ENCODE data around the gene BTNL9.
"Not testable (repeated sequence)": the region's sequence is repeated elsewhere in the genome, so short reads cannot be mapped to it uniquely, and the experiment has no call there.

Gene BTNL9

DNA sequence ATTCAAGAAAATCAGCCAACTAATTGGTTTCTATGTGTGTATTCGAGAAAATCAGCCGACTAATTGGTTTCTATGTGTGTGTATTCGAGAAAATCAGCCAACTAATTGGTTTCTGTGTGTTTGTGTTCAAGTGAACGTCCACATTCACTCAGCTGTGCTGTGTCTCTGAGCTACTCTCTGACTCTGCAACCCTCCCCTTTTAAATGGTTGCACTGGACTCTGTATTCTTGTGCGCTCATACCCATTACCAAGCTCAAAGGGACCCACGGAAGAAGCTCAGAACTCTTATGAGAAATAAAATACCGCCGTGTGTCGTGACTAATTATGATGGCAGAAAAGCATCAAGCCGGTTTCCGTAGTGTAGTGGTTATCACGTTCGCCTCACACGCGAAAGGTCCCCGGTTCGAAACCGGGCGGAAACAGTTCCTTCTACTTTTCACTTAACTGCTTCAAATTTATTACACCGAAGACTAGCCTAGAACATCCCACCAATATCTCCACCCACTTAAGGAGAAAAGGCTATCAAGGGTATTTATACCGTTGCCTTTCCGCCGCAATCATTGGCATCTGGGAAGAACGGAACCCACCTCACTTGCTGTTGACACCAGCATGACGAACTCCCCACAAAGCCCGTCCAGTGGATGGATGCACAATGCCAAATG, 56.8 kb downstream of the BTNL9 start:
- H3K27ac ChIP-seq (ENCODE audit: low read depth, low read length); H4K91ac ChIP-seq (ENCODE audit: low read depth, low read length); H3K4me3 ChIP-seq (ENCODE audit: low read depth, low read length); H2BK120ac ChIP-seq (ENCODE audit: insufficient read depth, low read length, poor library complexity); H2BK12ac ChIP-seq (ENCODE audit: low read length); H3K79me1 ChIP-seq (ENCODE audit: low read length); H3K79me2 ChIP-seq (ENCODE audit: control insufficient read depth, insufficient read depth, low read length, poor library complexity); H3K14ac ChIP-seq (ENCODE audit: low read length); H3K36me3 ChIP-seq (ENCODE audit: control insufficient read depth in 1 of 2, insufficient read depth in 2 of 2, low read length in 2 of 2); H4K12ac ChIP-seq (ENCODE audit: low read depth, low read length); H2AFZ ChIP-seq (ENCODE audit: insufficient read depth, low read length, poor library complexity); H3K18ac ChIP-seq (ENCODE audit: low read length); H2AK5ac ChIP-seq (ENCODE audit: low read length); H3K4ac ChIP-seq (ENCODE audit: low read depth, low read length); H4K8ac ChIP-seq (ENCODE audit: low read depth, low read length); H3K4me2 ChIP-seq (ENCODE audit: low read length); H3K9ac ChIP-seq (ENCODE audit: low read length); H3K23ac ChIP-seq (ENCODE audit: low read length); DNase-seq; H2BK5ac ChIP-seq (ENCODE audit: low read depth, low read length, poor library complexity); H3K4me1 ChIP-seq (ENCODE audit: control insufficient read depth in 1 of 2, insufficient read depth in 2 of 2, low read length in 2 of 2): not testable (repeated sequence)
- Histone ChIP-seq H3K9me3 (ENCODE audit: insufficient read depth, low read depth, low read length) (peaks cover 12% of the 10 kb centered on the region), H3K27me3 (ENCODE audit: insufficient read depth, low read length) (peaks cover 20% of the 10 kb centered on the region)
- no CpG with 5 or more reads among the region's 26 CpGs for WGBS (ENCODE audit: extremely low coverage, insufficient coverage, insufficient read length)

DNA sequence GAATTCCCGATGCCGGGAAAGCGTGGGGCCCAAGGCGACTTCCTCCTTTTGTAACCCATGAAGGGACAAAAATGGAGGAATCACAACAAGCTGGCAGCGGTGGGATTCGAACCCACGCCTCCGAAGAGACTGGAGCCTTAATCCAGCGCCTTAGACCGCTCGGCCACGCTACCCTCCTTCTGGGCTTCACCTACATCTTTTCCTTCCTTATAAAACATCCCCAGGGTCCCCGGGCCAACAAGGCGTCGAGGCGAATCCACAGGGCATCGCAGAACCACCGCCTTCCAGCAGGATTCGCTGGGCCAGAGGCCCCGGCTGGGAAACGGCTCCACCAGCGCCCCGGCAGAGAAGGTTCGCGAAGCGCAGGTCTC, 57.3 kb downstream of the BTNL9 start:
- H2BK5ac ChIP-seq (ENCODE audit: low read depth, low read length, poor library complexity); H3K27ac ChIP-seq (ENCODE audit: low read depth, low read length); H3K4me1 ChIP-seq (ENCODE audit: control insufficient read depth in 1 of 2, insufficient read depth in 2 of 2, low read length in 2 of 2); H3K14ac ChIP-seq (ENCODE audit: low read length); H3K4ac ChIP-seq (ENCODE audit: low read depth, low read length); DNase-seq; H2AFZ ChIP-seq (ENCODE audit: insufficient read depth, low read length, poor library complexity); H2BK120ac ChIP-seq (ENCODE audit: insufficient read depth, low read length, poor library complexity); H3K79me1 ChIP-seq (ENCODE audit: low read length); H3K23ac ChIP-seq (ENCODE audit: low read length); H3K9ac ChIP-seq (ENCODE audit: low read length); H3K4me3 ChIP-seq (ENCODE audit: low read depth, low read length); H4K12ac ChIP-seq (ENCODE audit: low read depth, low read length); H4K91ac ChIP-seq (ENCODE audit: low read depth, low read length); H2AK5ac ChIP-seq (ENCODE audit: low read length); H3K4me2 ChIP-seq (ENCODE audit: low read length); H4K8ac ChIP-seq (ENCODE audit: low read depth, low read length); H3K36me3 ChIP-seq (ENCODE audit: control insufficient read depth in 1 of 2, insufficient read depth in 2 of 2, low read length in 2 of 2); H3K79me2 ChIP-seq (ENCODE audit: control insufficient read depth, insufficient read depth, low read length, poor library complexity); H3K18ac ChIP-seq (ENCODE audit: low read length); H2BK12ac ChIP-seq (ENCODE audit: low read length): not testable (repeated sequence)
- Histone ChIP-seq H3K9me3 (ENCODE audit: insufficient read depth, low read depth, low read length) (peaks cover 11% of the 10 kb centered on the region), H3K27me3 (ENCODE audit: insufficient read depth, low read length) (peaks cover 20% of the 10 kb centered on the region)
- no CpG with 5 or more reads among the region's 26 CpGs for WGBS (ENCODE audit: extremely low coverage, insufficient coverage, insufficient read length)

DNA sequence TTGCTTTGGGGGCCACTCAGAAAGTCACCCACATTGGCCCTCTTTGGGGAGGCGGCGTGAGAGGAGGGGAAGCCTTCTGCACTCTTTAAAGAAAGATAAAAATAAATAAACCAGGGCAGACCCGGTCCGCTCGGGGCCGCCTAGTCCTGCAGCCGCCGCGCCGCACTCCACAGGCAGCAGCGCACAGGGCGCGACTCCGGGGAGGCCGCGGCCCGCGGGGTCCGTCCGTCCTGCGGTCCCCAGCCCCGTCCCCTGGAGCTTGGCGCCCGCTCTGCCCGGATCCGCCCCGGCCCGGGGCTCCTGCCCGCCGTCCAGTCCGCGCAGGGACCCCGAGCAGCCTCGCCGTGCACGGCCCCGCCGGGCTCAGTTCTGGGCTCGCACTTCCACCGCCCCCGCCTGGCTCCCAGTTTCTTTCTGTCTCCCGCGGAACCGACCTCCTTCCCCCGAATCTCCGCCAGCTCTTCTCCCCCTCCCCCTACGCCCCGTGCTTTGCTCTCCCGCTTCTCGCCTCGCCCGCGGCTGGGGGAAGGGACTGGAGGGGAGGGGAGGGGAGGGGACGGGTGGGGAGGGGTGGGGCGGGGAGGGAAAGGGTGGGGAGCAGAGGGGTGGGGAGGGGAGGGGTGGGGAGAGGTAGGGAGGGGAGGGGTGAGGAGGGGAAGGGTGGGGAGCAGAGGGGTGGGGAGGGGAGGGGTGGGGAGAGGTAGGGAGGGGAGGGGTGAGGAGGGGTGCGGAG, 57.9 kb downstream of the BTNL9 start:
- peaks cover 11% of the 10 kb centered on the region for H3K9me3 ChIP-seq (ENCODE audit: insufficient read depth, low read depth, low read length)
- no CpG with 5 or more reads among the region's 56 CpGs for WGBS (ENCODE audit: extremely low coverage, insufficient coverage, insufficient read length)
- not testable (repeated sequence) for H4K8ac ChIP-seq (ENCODE audit: low read depth, low read length); H3K79me1 ChIP-seq (ENCODE audit: low read length); H3K18ac ChIP-seq (ENCODE audit: low read length); H2BK5ac ChIP-seq (ENCODE audit: low read depth, low read length, poor library complexity); H3K4me3 ChIP-seq (ENCODE audit: low read depth, low read length); H2BK12ac ChIP-seq (ENCODE audit: low read length); H3K27ac ChIP-seq (ENCODE audit: low read depth, low read length); H2AK5ac ChIP-seq (ENCODE audit: low read length); H3K79me2 ChIP-seq (ENCODE audit: control insufficient read depth, insufficient read depth, low read length, poor library complexity); H3K9ac ChIP-seq (ENCODE audit: low read length); H3K23ac ChIP-seq (ENCODE audit: low read length); H3K4me1 ChIP-seq (ENCODE audit: control insufficient read depth in 1 of 2, insufficient read depth in 2 of 2, low read length in 2 of 2); H3K36me3 ChIP-seq (ENCODE audit: control insufficient read depth in 1 of 2, insufficient read depth in 2 of 2, low read length in 2 of 2); H3K4ac ChIP-seq (ENCODE audit: low read depth, low read length); DNase-seq; H3K14ac ChIP-seq (ENCODE audit: low read length); H4K91ac ChIP-seq (ENCODE audit: low read depth, low read length); H3K4me2 ChIP-seq (ENCODE audit: low read length); H4K12ac ChIP-seq (ENCODE audit: low read depth, low read length); H2BK120ac ChIP-seq (ENCODE audit: insufficient read depth, low read length, poor library complexity); H2AFZ ChIP-seq (ENCODE audit: insufficient read depth, low read length, poor library complexity)
- peaks cover 20% of the 10 kb centered on the region for H3K27me3 ChIP-seq (ENCODE audit: insufficient read depth, low read length)

- Histone ChIP-seq H3K4me1 (ENCODE audit: control insufficient read depth in 1 of 2, insufficient read depth in 2 of 2, low read length in 2 of 2) (peaks cover 0 to 3% of the 10 kb centered on the region in 2 experiments), H3K36me3 (ENCODE audit: control insufficient read depth in 1 of 2, insufficient read depth in 2 of 2, low read length in 2 of 2) (no peaks in the 10 kb centered on the region), H3K9me3 (ENCODE audit: insufficient read depth, low read depth, low read length) (peaks cover 11% of the 10 kb centered on the region), H3K27ac (ENCODE audit: low read depth, low read length) (no peak overlapping the region), H3K4me3 (ENCODE audit: low read depth, low read length) (no peak overlapping the region), H2BK5ac (ENCODE audit: low read depth, low read length, poor library complexity) (no peak overlapping the region), H2BK120ac (ENCODE audit: insufficient read depth, low read length, poor library complexity) (no peak overlapping the region), H3K79me2 (ENCODE audit: control insufficient read depth, insufficient read depth, low read length, poor library complexity) (no peaks in the 10 kb centered on the region), H3K27me3 (ENCODE audit: insufficient read depth, low read length) (peaks cover 21% of the 10 kb centered on the region), H3K18ac (ENCODE audit: low read length) (no peak overlapping the region), H3K4ac (ENCODE audit: low read depth, low read length) (no peak overlapping the region), H4K91ac (ENCODE audit: low read depth, low read length) (no peak overlapping the region), H4K12ac (ENCODE audit: low read depth, low read length) (no peak overlapping the region), H2AFZ (ENCODE audit: insufficient read depth, low read length, poor library complexity) (no peak overlapping the region), H3K79me1 (ENCODE audit: low read length) (no peaks in the 10 kb centered on the region), H3K14ac (ENCODE audit: low read length) (no peak overlapping the region), H3K4me2 (ENCODE audit: low read length) (no peak overlapping the region), H3K9ac (ENCODE audit: low read length) (no peak overlapping the region), H4K8ac (ENCODE audit: low read depth, low read length) (no peak overlapping the region), H2AK5ac (ENCODE audit: low read length) (no peak overlapping the region), H2BK12ac (ENCODE audit: low read length) (no peak overlapping the region), H3K23ac (ENCODE audit: low read length) (no peak overlapping the region)
- no peak for DNase-seq
- no CpG with 5 or more reads among the region's 22 CpGs for WGBS (ENCODE audit: extremely low coverage, insufficient coverage, insufficient read length)
These were observed 58.9 kb downstream of the BTNL9 start for GRCh38 chr5:181098762-181099601.

Data from trophoblast cell (in vitro differentiated cells and primary cell).